22Rv1 (cell line): Measurements from ENCODE around the gene C2CD3.

ENCODE experiments used
- H3K27ac ChIP-seq: fragments of 450-650 bp; 2 replicates; pipeline ENCODE4 v1.5.1; 2017
- CTCF ChIP-seq: fragments of 450-650 bp; IDR thresholded peaks from 2 replicates; pipeline ENCODE4 v1.5.1; 2017; ENCODE audit warnings: mild to moderate bottlenecking
- ZFX ChIP-seq: fragments of 450-650 bp; IDR thresholded peaks from 2 replicates; pipeline ENCODE4 v1.6.1; 2017; ENCODE audit warnings: antibody characterized with exemption, borderline replicate concordance

Gene C2CD3

GRCh38 chr11:74106124-74106523 is 64.7 kb downstream of the C2CD3 start:
- TF ChIP-seq CTCF (no peak), ZFX (no peak)
- no peak overlapping the region for H3K27ac ChIP-seq

- TF ChIP-seq ZFX (no peak), CTCF (no peak)
- no peak overlapping the region for H3K27ac ChIP-seq
Observed at GRCh38 chr11:74102321-74102720, 68.5 kb downstream of the C2CD3 start.

- H3K27ac ChIP-seq = no peak overlapping the region
- TF ChIP-seq CTCF = no peak
- TF ChIP-seq ZFX = no peak
Observed at GRCh38 chr11:74100735-74101134, 70.1 kb downstream of the C2CD3 start.

- TF ChIP-seq CTCF = no peak
- TF ChIP-seq ZFX = no peak
- no peak overlapping the region for H3K27ac ChIP-seq
Observed at GRCh38 chr11:74100231-74100630, 70.6 kb downstream of the C2CD3 start.

GRCh38 chr11:74097686-74098237 is 73.0 kb downstream of the C2CD3 start:
- no peak for TF ChIP-seq ZFX
- no peak for TF ChIP-seq CTCF
- H3K27ac ChIP-seq = no peak overlapping the region

- H3K27ac ChIP-seq = no peak overlapping the region
- TF ChIP-seq CTCF (no peak), ZFX (no peak)
Observed at GRCh38 chr11:74094393-74094792, 76.4 kb downstream of the C2CD3 start.

- no peak for TF ChIP-seq ZFX
- no peak for TF ChIP-seq CTCF
- no peak overlapping the region for H3K27ac ChIP-seq
Observed at GRCh38 chr11:74092425-74092824, 78.4 kb downstream of the C2CD3 start.
